SIG-M5 treated with dmso at 0.1 percent for 504 hours (cell line): ENCODE measurements around the gene FUZ.

Experiments used
- DNase-seq: peaks from one replicate; lab custom pipeline; 2025; ENCODE audit not compliant: unreplicated experiment; lab: John Stamatoyannopoulos, UW

The FUZ gene

GRCh38 chr19:49786376-49786820 is 26.7 kb downstream of the FUZ start:
- DNase-seq = no peak

- DNase-seq = no peak
Observed at GRCh38 chr19:49782515-49782914, 30.6 kb downstream of the FUZ start.

- DNase-seq = no peak
Observed at GRCh38 chr19:49781394-49781793, 31.7 kb downstream of the FUZ start.

- DNase-seq = no peak
Observed at GRCh38 chr19:49780861-49781260, 32.2 kb downstream of the FUZ start.

DNA sequence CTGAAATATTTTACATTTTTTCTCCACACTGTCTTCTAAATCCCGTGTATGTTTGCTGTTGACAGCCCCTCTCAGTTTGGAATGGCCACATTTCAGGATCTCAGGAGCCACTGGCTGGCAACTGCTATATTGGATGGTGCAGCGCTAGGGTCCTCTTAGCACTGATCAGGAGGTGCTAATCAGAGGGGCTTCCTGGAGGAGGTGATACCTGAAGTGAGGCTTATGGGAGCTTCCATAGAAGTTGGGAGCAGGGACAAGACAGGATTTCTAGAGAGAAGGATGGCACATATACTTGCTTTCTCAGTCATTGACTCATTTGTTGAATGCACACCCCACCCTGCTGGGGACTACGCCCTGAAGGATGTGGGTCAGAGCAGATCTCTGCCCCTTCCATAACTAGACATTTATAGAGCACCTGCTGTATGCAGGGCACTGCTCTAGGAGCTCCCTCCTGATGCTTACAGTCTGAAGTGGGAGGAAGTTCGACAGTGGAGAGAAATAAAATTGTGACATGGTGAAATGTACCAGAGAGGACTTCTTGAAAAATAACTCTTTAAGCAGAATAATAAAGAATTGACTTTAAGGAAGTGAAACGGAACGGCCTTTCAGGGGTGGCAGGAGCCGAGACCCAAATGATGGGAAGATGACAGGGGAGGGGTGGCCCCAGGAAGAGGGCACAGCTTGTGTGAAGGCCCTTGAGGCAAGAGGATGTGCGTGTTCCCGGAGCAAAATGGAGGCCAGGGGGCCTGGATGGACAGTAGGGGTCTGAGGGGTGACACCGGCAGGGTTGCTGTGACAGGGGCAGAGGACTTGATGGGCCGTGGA is 33.1 kb downstream of the FUZ start:
- DNase-seq = peak; percentile 81

DNA sequence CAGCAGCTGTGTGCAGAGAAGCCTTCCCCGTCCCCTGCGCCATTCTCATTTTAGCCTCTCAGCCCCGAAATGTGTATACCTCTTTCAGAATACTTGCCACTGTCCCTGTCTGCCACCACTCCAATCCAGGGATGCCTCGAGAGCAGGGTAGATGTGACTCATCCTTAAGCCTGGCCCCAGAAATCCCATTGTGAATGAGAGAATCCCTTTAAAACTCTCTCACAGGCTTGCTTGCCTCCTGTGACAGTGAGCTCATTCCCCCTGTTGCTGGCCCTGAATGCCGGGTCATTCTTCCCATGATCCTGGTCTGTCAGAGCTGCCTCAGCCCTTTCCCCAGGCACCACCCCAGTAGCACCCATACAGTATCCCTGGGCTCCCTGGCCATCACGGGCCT is 36.7 kb downstream of the FUZ start:
- DNase-seq = no peak

DNA sequence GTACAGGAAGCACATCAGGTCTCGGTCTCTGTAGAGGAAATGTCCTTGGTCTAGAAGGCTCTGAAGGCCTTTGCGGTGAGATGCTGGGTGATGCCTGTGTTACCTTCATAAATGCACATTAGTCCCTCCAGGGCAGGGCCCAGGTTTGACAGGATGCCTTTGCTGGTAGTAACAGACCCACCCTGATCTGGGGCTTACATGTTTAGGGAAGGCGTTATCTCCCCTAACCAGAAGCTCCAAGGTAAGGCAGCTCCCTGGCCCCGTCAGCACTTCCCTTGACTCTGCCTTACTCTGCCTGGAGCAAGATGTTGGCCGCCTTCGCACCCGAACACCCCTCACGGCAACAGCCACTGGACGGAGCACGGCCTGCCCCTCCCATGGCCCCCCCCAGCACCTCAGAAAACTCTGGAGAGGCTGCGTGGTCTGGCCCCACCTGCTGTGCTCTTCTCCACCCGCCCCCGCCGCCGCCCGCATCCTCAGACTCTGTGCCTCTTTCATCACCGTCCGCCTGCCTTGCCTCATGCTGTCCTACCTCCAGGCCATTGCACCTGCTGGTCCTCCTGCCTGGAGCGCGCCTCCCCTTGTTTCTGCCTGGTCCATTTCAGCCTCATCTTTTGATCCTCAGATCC is 37.2 kb downstream of the FUZ start:
- no peak for DNase-seq

GRCh38 chr19:49774969-49775368 is 38.1 kb downstream of the FUZ start:
- no peak for DNase-seq

DNA sequence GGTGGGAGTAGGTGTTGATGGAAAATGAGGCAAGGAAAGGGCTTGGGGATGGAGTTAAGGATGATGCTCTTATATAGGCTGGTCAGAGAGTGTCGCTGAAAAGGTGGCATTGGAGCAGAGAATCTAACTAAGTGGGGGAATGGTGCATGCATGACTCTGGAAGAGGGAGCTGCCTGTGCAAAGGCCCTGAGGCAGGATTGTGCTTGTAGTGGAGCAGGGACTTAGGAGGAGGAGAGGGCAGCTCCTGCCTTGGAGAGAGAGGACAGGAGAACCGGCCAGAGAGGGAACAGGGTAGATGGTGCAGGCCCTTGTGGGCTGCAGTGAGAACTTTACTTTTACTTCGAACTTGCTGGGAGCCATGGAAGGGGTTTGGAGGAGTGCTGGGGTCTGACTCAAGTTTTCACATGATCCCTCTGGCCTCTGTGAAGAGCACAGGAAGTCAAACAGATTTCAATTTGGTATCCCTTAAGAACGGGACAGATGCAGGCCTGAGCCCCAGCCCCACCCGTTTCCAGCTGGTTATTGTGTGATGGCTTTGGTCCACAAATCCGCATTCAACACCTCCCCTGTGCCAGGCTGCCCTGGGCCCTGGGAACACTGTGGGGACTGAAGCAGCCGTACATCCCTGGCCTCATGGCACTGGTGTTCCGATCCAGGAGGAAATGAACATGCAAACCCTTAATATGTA is 39.3 kb downstream of the FUZ start:
- DNase-seq = no peak

- DNase-seq = no peak
Observed at GRCh38 chr19:49772850-49773432, 40.2 kb downstream of the FUZ start.

DNA sequence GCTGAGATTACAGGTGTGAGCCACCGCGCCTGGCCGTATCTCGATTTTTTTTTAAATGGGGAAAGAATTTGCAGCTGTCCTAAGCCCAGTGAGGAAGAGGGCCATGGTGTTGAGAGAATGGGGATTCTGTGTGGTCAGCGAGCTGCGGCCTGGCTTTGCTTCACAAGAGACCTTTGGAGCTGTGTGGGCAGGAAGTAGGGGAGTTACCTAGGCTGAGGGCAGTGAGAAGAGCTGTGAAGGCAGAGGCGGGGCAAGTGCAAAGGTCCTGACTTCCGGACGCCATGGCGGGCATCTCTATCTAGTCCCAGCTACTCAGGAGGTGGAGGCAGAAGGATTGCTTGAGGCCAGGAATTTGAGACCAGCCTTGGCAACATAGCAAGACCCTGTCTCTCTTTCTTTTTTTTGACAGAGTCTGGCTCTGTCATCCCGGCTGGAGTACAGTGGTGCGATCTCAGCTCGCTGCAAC is 41.4 kb downstream of the FUZ start:
- no peak for DNase-seq

DNA sequence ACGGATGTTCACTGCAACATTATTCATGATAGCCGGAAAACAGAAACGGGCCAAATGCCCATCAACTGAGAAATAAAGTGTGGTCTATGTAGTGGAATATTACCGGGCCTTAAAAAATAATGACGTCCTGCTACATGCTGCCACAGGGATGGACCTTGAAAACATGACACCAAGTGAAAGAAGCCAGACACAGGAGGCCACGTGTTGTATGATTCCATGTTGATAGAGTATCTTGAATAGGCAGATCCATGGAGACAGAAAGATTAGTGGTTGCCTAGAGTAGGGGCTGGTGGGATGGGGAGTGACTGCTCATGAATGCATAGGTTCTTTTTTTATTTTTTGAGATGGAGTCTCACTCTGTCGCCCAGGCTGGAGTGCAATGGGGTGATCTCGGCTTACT is 42.6 kb downstream of the FUZ start:
- DNase-seq = no peak

GRCh38 chr19:49767967-49768581 is 45.0 kb downstream of the FUZ start:
- no peak for DNase-seq

GRCh38 chr19:49767381-49767780 is 45.7 kb downstream of the FUZ start:
- DNase-seq = no peak

- DNase-seq = no peak
Observed at GRCh38 chr19:49766930-49767299, 46.2 kb downstream of the FUZ start, which contains the start of gene AP2A1. AP2A1 (plus strand) TSS chr19:49767001; CDS start chr19:49767134, 133 bp downstream.

- DNase-seq = peak; percentile 100
Observed at GRCh38 chr19:49766007-49766929, 46.8 kb downstream of the FUZ start.

- DNase-seq = no peak
Observed at GRCh38 chr19:49764341-49764740, 48.8 kb downstream of the FUZ start.

DNA sequence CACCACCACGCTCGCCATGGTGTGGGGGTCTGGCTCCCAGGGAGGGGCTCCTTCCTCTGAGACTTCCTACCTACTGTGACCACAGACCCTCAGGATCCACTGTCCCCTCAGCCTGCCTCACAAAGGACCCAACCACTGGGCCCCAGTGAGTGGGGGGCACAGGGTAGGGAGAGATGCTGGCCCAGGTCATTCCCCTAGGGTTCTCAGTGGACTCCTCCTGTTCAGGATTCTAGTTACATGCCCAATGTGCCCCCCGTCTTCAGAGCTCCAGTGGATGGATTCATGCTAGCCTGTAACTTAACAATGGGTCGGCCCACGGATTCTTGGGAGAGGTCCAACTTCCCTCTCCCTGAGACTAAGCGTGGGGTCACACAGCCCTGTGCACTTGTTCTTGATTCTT is 49.9 kb downstream of the FUZ start, which contains the start of gene TSKS:
TSS of gene TSKS (minus strand) at position 77 of the 400 bp plus-strand sequence. CDS start at position 18, 59 bp downstream.
- no peak for DNase-seq

GRCh38 chr19:49761625-49762311 is 51.3 kb downstream of the FUZ start:
- DNase-seq = no peak
